ENCODE measurements around the gene GFRA1.
A peak's percentile ranks its signal among the peaks of the same experiment; 100 is the strongest.

GFRA1 gene

DNA sequence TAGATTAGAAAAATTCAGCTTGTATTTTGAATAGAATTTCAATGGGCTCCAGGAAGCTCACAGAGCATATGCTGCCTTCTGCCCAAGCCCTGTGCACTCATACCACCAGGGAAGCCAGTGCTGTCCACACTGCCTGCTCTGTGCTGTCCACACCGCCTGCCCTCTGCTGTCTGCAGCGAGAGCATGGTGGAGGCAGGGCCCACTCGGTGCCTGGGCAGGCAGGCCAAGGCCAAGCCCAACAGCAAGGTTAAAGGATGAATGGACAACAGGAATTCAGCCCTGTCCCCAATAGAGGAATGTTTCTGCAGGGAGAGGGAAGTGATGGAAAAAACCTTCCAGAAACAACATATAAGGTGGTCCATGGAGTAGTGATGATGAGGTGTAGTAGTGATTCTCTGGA is 146.8 kb downstream of the GFRA1 start:
- DNase-seq (ENCODE audit: low spot score), result no peak

DNA sequence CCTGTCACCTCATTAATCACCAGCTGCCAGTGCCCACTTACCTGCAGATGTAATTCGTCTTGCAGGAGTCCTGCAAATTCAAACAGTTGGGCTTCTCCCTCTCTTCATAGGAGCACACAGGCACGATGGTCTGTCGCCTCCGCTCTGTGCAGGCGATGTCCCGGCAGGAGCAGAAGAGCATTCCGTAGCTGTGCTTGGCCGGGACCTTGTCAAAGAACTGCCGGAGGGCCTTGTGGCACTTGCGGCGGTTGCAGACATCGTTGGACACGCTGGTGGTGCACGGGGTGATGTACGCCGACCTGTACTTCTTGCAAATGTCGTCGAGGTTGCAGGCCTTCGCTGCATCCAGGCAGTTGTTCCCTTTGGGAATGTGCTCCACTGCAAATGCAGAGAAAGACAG is 147.8 kb downstream of the GFRA1 start:
- no peak for DNase-seq (ENCODE audit: low spot score)

DNA sequence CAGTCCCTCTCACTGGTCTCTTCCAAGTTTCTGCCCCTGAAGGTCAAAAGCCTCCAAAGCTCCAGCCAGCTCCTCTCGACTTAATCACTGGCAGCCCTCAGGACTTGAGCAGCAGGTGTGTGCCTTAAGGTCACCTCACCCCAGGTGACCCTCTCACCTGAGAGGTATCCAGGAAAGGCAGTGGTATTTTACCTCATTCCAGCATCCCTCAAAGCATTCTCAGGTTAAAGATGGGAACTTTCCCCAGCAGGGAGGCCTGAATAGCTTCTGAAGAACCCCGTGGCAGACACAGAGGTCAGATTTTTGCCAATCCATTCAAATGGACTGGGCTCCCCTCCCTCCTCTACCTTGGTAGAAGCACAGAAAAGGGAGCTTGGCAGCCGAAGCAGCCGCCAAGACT is 148.2 kb downstream of the GFRA1 start:
- DNase-seq (ENCODE audit: low spot score), result no peak

DNA sequence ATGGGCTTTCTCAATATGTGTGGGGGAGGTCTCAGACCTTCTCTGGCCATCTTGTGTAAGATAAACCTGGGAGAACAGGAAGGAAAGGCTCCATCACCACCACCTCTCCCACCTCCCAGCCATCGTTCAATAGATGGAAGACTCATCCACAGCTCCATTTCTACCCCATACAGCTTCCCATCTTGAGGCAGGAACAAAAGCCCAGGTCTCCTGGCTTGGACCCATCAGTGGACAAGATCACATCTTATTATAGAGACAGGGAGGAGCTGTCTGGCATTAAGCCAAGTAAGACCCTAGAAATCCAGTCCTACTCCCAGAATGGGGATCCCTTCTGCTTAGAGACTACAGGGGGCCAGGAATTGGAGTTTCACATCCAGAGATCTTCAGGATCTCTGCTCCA is 150.3 kb downstream of the GFRA1 start:
- DNase-seq (ENCODE audit: low spot score), result no peak

DNA sequence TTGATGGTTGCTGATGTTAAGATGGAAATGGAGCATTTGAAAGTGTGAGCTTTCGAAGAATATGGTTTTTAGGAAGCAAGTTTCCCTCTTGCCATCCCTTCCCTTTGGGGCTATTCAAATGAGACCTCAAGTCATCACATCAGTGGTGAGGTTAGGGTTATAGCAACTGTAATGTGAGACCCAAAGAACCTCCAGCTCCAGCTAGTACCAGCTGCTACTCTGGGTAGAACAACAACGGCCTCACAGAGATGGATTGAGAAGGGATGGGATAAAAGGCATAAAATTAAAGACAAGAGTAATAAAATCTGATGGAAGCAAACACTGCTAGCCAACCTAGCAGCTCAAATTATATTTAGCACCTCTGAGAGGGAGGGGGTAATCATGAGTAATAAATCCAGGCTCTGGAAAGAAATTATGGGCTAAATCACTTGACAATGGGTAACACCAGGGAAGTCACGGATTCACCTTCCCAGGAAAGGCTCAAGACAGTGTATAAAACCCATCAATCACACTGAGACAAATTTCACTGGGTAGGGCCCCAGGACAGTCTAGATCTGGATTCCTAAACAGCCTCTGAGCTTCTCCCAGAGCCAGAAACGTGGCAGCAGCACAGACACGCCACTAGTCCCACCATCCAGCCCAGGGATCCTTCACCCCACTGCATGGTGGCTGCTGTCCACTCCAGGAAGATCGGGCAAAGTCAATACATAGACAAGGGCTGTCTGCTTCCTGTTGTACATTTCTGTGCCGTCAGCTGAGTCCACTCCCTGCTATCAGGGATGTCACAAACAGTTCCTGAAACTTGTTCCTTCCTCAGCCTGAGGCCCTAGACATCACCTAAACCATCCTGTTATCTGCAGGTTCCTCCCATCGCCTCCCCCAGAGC is 151.1 kb downstream of the GFRA1 start:
- no peak for DNase-seq (ENCODE audit: low spot score)

DNA sequence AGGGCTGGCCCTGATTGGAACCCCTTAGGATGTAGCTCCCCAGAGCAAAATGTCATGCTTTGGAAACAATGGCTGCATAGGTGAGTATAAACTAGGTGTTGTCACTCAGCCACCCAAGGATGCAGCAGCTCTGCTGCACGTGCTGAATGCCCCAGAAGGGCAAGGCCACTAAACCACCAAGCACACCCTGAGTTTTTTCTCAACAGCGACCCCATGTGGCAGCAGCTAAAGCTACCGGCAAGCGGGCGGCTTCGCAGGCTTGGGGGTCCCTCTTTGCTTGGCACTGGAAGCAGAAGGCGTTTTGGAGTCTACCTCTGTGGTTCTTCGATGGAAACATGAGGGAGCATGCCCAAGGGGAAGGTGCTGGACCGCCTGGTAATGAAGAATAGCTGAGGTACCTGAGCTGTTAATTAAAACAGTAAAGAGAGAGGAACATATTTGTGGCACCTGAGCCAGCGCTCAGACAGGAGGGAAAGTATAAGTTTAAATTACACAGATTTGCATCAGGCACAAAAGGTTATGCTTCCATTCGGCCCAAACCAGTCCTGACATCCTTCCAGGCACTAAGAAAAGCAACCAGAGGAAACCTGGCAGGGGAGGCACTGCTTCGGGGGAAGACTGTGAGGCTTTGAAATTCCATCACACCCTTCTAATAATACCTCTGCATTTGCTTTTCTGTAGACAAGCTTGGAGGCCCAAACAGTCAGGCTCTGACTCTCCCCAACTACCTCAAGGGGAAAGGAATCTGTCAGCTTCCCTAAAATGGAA is 152.1 kb downstream of the GFRA1 start:
- peak; percentile 1 for DNase-seq (ENCODE audit: low spot score)

DNA sequence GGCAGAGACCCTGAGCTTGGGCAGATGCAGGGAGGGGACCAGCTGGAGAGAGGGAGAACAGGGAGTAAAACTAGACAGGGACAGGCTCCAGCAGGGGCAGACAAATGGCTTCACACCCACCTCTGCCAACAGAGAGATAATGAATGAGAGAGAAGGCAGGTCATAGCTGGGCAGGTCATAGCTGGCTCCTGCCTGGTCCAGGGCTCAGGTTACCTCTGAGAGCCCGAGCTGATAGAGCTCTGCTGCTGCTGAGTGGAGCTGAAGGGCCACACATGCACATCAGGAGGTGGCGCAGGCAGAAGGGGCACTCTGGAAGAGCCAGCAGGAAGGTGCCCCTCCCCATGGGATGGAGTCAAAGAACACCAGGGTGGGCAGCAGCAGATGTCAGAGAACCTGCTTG is 154.2 kb downstream of the GFRA1 start:
- DNase-seq (ENCODE audit: low spot score), result peak; percentile 31

DNA sequence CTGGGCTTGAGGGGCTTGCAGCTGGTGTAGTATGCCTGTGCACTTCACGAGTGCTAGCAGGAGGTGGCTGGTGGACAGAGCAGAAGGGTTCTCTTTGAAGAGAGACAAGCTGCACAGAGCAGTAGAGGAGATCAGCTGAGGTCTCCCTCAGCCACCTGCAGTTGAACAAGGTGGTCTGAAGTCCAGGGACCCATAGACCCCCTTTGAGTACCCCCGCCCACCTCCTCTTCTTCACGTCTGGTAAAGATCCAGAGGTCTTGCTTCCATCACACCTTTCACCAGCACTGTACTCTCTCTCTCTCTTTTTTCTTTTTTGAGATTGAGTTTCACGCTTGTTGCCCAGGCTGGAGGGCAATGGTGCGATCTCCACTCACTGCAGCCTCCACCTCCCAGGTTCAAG is 157.2 kb downstream of the GFRA1 start:
- no peak for DNase-seq (ENCODE audit: low spot score)

DNA sequence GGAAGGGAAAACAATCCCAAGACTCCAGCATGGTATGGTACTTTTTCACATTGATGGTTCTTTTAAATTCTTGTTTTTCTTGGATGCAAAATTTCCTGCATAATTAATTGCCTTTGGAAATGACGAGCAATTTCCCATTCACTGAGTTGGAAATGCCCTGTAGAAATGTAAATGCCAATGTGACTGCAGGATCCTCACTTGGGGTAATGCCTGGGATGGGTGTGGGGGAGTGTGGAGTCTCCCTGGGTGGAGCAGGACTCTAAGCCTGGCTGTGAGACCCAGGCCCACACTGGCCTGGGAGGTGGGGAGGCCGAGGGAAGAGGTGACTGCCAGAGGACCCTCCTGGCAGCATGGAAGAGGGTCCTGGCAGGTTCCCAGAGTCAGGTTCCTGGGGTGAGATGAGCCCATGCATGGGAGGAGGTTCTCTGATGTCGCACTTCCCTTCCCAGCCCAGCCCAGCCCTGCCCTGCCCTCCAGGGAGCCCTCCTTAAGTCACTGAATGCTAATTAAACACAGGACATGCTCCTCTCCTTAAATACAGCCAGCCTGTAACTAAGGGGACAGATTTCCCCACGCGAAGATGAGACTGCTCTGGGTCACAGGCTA is 157.9 kb downstream of the GFRA1 start:
- no peak for DNase-seq (ENCODE audit: low spot score)

DNA sequence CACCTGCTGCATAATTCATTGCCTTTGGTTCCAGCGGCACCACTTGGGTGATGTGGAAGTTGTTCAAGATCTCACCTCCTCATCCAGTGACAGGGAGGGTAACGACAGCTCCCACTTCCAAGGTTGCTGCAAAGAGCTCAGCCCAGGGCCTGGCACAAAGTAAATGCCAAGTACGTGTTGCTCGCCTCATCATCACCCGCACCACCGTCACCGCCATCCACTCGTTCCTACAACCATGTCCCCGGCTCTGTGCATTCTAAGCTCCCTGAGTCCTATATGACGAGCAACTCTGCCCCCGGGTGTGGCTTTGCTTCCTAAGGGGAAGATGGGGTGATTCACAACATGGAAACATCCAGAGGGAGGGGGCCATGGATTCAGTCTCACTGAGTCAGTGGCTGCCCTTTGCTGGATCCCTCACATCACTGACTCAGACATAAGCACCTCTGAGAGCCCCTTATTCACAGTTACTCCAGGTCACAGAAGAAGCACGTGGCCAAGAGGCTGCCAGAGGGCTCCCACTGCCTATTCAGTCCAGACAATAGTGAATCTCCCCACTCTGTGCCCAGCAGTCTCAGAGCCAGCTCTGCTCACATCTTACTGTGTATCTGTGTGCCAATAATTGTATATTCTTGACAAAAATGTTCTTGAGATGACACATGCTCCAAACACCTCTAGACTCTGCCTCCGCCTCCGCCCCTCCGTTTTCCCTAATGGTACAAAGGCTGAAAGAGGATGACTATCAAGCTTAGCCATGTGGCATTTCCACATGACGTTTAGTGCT is 159.1 kb downstream of the GFRA1 start:
- DNase-seq (ENCODE audit: low spot score), result no peak

DNA sequence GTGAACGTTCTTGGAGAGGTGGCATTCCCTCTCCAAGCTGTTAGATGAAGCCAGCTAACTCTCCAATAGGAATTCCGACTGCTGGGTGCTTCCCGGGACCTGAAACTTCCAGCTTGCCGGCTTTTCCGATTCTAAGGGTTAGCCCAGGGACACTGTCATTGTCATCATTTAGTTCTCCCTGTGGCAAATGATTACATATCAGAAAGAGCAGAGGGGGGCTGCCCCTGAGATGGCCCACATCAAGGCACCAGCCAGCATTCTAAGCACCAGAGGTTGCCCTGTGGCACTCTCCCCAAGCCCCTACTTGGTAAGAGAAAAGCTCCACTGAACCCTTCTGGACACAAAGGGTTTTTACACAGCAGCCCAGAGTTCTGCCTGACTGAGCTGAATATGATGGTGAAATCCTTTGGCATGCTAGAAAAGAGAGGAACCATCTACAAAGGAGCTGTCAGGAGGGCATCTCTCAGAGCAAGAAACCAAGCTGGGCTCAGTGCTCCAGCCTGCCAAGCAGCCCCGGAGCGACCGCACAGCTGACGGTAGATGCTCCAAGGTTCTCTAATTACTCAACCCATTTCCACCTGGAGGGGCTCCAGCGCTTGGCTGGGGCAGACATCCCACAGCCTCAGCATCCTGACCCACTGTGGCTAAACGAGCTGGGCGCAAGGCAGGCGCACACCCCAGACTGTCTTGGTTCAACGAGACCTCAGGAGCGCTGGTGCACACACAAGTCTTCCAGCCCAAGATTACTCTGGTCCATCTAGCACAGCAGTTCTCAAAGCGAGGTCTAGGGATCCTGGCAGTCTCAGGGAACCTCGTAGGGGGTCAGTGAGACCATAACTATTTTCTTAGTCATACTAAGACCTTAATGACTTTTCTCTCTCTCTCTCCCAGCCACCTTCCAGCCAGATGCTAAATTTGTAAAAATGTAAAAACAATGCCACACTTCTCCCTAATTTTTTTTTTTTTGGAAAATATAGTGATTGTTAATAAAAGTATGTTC is 160.5 kb downstream of the GFRA1 start:
- no peak for DNase-seq (ENCODE audit: low spot score)

DNA sequence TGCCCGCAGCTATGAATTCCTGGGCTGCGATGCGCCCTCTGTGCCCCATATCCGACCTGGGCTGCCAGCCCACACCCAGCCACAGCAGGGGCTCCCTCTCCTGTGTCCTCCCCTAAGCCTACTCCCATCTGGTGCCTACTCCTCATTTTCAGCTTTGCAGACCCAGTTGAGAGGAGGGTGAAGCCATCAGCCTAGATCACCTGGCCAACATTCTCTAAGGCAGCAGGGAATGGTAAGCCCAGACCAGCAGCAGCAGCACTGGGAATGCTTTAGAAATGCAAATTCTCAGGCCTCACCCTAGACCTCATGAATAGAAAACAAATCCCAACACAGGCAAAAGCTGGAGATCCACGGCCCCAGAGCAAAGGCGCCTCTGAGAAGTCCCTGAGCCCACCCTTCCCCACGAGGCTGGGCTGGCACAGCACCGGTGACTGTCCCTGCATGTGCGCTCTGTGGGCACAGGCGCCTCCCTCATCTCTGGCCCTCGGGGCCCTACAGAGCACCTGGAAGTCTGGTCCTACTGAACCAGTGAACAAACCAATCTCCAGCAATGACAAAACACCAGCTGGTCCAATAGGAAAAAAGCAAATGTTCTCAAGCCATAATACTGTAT is 161.4 kb downstream of the GFRA1 start:
- DNase-seq (ENCODE audit: low spot score), result peak; percentile 47

DNA sequence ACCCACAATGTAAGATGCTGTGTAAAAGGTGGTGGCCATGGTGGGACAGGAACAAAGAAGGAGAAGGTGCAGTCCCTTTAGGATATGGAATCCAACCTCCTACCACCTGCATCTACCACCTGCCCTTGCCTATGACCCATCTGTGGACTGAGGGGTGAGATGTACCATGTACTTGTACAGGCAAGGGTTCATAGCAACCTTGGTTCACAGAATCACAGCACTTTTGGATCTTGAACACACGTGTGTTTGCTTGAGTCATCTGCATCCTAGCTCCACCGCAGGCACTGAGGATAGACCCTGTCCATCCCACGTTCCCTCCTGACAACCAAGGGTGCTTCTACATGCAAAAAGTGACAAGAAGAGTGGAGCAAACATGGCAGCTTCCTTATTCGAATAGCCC is 162.3 kb downstream of the GFRA1 start:
- DNase-seq (ENCODE audit: low spot score), result peak; percentile 36

DNA sequence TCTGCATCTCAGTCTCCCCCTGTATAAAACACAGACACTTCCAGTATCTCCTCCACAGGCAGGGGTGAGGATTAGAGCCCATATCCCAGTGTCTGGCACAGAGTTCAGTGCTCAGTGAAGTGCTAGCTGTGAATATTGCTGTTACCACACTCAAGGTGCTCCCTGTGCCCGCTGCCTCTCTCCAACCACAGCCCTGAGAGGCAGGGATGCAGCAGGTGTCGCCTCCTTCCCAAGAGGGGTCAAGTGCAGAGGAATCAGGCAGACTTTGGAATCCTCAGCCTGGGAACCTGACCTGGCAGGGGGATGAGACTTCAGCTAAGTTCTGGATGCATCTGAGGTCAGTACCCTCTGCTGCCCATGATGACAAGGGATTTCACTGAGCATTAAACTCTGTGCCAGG is 163.1 kb downstream of the GFRA1 start:
- DNase-seq (ENCODE audit: low spot score), result peak; percentile 44

DNA sequence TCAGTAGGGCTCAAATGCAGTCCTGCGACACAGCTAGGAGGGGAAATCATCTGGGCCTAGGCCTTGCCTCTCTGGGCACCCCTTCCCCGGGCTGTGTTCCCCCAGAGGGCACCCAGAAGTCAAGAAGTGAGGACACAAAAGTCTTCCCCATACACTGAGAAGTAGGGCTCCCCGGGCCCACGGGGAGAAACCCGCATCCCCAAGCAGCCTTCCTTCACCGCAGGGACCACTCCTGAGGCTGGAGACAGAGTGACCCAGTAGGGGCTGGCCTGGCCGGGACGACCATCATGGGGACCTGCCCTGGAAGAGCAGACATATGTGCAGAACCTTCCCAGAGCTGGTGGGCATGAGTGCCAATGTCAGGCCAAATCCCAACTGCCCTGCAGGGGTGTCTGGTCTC is 163.5 kb downstream of the GFRA1 start:
- DNase-seq (ENCODE audit: low spot score), result no peak

DNA sequence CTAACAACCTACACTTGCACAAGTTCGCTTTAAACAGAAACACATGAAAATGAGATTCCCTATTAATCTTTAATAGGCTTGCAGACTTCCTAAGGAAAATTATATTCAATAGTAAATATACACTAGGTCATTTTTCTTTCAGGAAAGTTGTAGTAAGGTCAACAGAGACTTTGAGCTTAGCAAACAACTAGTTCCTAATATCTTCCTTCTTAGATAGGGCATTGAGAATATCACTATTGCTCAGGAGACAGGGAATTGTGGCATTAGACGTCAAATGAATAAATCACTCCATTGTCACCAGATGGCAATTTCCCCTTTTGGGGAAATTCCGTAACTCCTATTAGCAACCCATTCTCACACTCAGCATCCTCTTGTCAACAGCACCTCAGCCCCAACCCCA is 164.9 kb downstream of the GFRA1 start:
- no peak for DNase-seq (ENCODE audit: low spot score)

DNA sequence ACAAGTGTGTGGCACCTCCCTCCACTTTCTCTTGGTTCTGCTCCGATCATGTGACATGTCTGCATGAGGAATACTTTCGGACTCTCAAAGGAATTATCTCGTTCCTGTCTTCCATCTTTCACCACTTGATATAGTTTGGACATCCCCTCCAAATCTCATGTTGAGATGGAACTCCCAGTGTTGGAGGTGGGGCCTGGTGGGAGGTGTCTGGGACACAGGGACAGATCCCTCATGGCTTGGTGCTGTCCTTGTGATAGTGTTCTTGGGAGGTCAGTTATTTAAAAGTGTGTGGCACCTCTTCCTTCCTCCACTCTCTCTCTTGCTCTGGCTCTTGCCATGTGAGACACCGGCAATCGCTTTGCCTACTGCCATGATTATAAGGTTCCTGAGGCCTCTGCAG is 166.4 kb downstream of the GFRA1 start:
- no peak for DNase-seq (ENCODE audit: low spot score)

DNA sequence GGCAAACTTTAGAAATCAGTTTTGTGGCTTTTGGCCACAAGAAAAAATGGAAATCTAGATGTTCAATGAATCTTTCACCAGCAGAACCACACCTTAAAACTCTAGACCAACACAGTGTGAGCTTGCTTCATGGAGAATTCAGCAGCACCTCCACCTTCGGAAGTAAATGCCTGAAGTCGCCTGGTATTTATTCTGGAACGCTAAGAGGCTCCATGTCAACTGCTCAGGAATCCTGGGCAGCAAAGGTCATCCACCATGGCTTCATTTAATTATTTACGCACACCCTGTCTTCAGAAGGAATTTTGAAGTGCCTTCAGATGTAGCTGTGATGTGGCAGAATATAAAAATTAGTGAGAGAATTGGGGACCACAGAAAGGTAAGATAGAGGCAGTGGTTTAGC is 167.7 kb downstream of the GFRA1 start:
- DNase-seq (ENCODE audit: low spot score), result peak; percentile 5

DNA sequence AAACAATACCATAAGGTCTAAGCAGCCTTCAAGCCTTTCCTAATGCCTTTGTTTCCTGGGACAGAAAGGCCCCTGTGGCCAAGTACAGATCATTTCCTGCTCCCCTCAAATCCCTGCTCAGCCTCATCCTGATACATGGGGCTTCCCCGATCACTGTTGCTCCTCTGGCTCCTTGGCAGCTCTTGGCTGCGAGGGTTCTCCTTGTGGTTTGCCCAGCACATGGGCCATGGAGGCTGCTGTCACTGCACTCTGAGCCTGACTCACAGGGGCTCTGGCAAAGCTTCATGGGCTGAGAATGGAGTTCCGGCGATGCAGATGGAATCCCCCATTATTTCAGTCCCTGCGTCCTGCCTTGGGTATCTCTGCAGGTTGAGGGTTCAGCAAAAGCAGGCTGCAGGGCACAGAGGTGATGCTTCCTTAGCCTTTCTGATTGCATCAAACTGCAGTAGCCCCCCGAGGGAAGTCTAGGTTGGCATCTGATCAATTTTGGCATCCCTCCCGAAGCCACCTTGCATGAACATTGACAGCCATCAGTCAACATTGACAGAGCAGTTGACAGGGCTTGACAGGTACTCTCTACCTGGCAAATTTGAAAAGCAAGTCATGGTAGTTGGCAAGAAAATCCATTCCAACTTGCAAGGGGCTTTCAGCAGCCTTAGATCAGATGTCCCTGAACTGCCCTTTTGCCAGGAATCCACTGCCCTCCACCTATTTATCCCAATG is 168.6 kb downstream of the GFRA1 start:
- DNase-seq (ENCODE audit: low spot score), result no peak

DNA sequence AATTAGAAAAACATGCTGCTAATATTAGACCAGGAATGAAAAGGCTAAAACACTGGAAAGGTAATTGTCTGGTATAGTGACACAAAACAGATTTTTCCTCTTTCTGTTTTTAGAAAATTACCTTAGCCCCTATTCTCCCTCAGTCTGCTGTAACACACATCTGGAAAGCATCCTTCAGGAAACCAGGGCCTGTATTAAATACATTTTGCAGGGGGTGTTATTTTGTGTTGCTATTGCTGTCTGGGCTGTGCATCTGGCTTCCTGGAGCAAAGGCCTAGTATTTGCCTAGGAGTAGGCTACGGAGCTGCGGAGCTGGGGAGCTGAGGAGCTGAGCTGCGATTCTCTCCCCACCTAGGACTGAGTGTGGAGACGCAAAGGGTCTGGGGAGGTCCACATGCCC is 169.3 kb downstream of the GFRA1 start:
- no peak for DNase-seq (ENCODE audit: low spot score)

All from left forelimb (tissue), 1 donor.